BJ (cell line): ENCODE measurements around the gene ELF2. TPM values are rescaled to one million over a fixed set of nuclear protein-coding genes. Genes with fewer than 3 reads are reported as not detected.

Source experiments
- CTCF ChIA-PET: fragments of 350-600 bp; formaldehyde crosslinking; extraction: SDS; loops from one replicate; lab custom pipeline; 2021; ENCODE audit warnings: antibody characterized with exemption, inconsistent platforms; lab: Yijun Ruan, JAX
- POLR2A ChIA-PET: fragments of 300-600 bp; sonication (Branson Sonifier 250); formaldehyde crosslinking; extraction: SDS; loops from one replicate; lab custom pipeline; 2021; ENCODE audit warnings: antibody characterized with exemption; lab: Charles Lee
- DNase-seq: peaks from one replicate; pipeline ENCODE4 v3.0.0-alpha.2; 2011; ENCODE audit warnings: low read depth
- H3K27me3 ChIP-seq: 2 replicates; pipeline ENCODE4 v1.6.0; 2011; ENCODE audit warnings: low read length; ENCODE audit not compliant: control insufficient read depth, insufficient read depth
- H3K36me3 ChIP-seq: 2 replicates; pipeline ENCODE4 v1.5.1; 2011; ENCODE audit warnings: low read length; ENCODE audit not compliant: control insufficient read depth, insufficient read depth
- H3K4me3 ChIP-seq: 2 replicates; pipeline ENCODE4 v1.5.1; 2011; ENCODE audit warnings: low read depth, mild to moderate bottlenecking, control low read depth, low read length
- polyA plus RNA-seq: library from polyadenylated mRNA; depleted of rRNA; stranded (reverse); fragments of >200 nt; gene quantifications from 2 replicates; pipeline ENCODE4 v1.2.3, GENCODE V29; 2011
- TF ChIP-seq, protein P1 (sequence below): IDR thresholded peaks from 2 replicates; pipeline ENCODE4 v1.5.1; 2011; ENCODE audit warnings: low read depth, mild to moderate bottlenecking, control low read depth, inconsistent platforms, low read length, moderate library complexity; ENCODE audit not compliant: insufficient read depth

The ELF2 gene
- polyA plus RNA-seq, 1 experiment, result 23.9 TPM

DNA sequence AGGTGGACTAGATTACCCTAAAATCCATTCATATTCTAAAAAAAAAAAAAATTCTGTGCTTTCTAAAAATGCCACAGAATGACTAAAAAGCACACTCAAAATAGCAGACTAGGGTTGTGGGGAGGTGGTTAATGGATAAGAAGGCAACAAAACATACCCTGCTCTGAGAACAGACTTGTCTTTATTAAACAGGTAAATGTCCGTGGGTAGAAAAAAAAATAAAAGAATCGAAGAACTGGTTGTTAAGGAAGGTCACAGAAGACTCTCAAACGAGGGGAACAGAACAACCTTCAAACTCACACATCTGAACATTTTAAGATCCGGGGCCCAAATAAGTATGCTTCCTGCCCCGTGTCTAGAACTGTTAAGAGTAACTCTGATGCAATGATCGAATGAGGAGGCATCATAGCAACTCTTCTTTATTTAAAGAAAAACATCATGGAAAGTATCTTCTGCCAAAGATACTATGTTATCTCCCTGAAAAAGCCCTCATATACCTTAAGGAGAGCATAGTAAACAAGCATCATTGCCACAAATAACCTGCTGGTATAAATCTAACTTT is 68.4 kb downstream of the ELF2 start:
- CTCF ChIA-PET, result interaction anchor here (3.4 kb wide), 1 partner anchor 10 kb away, joined by 18 read pairs; no protein-coding TSS in a partner anchor
- TF ChIP-seq, protein P1, sequence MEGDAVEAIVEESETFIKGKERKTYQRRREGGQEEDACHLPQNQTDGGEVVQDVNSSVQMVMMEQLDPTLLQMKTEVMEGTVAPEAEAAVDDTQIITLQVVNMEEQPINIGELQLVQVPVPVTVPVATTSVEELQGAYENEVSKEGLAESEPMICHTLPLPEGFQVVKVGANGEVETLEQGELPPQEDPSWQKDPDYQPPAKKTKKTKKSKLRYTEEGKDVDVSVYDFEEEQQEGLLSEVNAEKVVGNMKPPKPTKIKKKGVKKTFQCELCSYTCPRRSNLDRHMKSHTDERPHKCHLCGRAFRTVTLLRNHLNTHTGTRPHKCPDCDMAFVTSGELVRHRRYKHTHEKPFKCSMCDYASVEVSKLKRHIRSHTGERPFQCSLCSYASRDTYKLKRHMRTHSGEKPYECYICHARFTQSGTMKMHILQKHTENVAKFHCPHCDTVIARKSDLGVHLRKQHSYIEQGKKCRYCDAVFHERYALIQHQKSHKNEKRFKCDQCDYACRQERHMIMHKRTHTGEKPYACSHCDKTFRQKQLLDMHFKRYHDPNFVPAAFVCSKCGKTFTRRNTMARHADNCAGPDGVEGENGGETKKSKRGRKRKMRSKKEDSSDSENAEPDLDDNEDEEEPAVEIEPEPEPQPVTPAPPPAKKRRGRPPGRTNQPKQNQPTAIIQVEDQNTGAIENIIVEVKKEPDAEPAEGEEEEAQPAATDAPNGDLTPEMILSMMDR, result no peak
- POLR2A ChIA-PET, result no interaction called here
- H3K4me3 ChIP-seq, result no peak overlapping the region
- no peaks in the 10 kb centered on the region for H3K36me3 ChIP-seq
- DNase-seq, result no peak
- no peaks in the 10 kb centered on the region for H3K27me3 ChIP-seq

DNA sequence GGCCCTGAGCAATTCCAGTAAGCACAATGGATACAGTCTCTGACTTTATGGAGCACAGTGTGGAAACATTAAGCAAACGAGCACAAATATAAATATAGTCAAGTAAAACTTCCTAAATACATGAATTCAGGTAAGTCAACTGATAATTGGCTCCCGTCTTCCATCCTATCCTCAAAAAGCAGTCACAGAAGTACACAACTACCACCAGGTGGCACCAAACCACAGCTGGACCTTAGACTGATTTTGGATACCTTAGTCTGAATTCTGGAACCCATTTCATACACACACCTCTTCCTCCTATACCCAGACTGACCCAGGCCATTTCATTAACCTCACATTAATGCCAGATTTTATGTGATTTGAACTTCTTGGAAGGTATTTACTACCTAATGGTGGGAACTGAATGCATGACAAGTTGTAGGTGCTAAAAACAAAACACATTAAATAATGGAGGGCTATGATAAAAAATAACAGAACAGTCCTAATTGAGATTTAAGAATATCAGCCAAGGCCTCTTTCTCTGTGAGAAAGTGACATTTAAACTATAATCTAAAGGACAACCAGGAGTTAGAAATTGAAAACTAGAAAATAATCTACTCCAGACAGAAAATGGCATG is 77.5 kb downstream of the ELF2 start:
- CTCF ChIA-PET, result interaction anchor here (0.8 to 3.6 kb wide), 14 partner anchors 9 to 432 kb away, joined by 3 to 20 read pairs (median 6); no protein-coding TSS in a partner anchor
- TF ChIP-seq, protein P1, result peak; percentile 84
- Histone ChIP-seq H3K27me3 (no peaks in the 10 kb centered on the region), H3K4me3 (no peak overlapping the region), H3K36me3 (no peaks in the 10 kb centered on the region)
- no peak for DNase-seq
- POLR2A ChIA-PET, result no interaction called here

DNA sequence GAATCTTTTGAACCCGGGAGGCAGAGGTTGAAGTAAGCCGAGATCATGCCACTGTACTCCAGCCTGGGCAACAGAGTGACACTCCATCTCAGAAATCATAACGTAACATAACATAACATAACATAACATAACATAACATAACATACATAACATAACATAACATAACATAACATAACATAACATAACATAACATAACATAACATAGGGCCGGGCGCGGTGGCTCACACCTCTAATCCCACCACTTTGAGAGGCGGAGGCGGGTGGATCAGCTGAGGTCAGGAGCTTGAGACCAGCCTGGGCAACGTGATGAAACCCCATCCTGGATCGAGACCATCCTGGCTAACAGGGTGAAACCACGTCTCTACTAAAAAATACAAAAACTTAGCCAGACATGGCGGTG is 84.7 kb downstream of the ELF2 start:
- TF ChIP-seq, protein P1, result no peak
- Histone ChIP-seq H3K27me3 (no peaks in the 10 kb centered on the region), H3K36me3 (no peaks in the 10 kb centered on the region), H3K4me3 (no peak overlapping the region)
- CTCF ChIA-PET, result no interaction called here
- POLR2A ChIA-PET, result no interaction called here
- DNase-seq, result no peak

DNA sequence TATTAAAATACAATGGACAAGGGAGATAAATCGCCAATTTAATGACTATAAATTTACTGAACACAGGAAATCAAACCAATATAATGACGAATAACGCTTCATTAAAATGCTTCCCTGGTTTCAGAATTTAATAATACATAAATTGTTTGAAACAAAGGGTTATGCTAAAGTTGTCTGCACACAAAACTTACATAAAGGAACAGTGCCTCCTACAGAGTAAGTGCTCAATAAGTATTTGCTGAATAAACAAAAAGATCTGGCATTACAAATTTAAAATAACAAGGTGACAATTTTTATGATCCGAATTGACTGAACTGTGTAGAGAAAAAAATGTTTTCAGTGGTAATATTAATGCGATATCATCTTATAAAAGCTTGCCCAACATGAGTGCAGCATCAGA is 91.9 kb downstream of the ELF2 start:
- no peaks in the 10 kb centered on the region for H3K36me3 ChIP-seq
- TF ChIP-seq, protein P1, result peak; percentile 29; the same call in 1 of the 2 replicates
- CTCF ChIA-PET, result interaction anchor here (1.2 to 3.5 kb wide), 3 partner anchors 14 to 83 kb away, joined by 3 to 18 read pairs (median 9); no protein-coding TSS in a partner anchor
- POLR2A ChIA-PET, result no interaction called here
- peak overlapping the region; percentile 73 for H3K4me3 ChIP-seq
- no peak for DNase-seq
- H3K27me3 ChIP-seq, result no peaks in the 10 kb centered on the region

DNA sequence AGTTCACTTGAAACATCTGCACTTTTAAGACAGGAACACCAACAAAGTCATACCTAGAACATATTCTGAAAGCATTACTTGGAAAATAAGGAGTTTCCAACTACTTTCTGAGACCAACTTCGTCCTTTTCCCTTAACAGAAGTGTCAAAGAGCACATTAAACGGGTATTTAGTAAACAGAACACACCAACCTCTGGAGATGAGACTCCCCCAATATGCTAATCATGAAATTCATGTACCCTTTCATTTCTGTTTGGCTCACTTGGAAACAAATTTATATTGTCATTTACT is 92.3 kb downstream of the ELF2 start:
- POLR2A ChIA-PET, result no interaction called here
- TF ChIP-seq, protein P1, result no peak

More for the DNA sequence above, 92.3 kb downstream of the ELF2 start:
- CTCF ChIA-PET, result interaction anchor here (2.6 kb wide), 1 partner anchor 14 kb away, joined by 9 read pairs; no protein-coding TSS in a partner anchor
- H3K4me3 ChIP-seq, result peak overlapping the region; percentile 73
- no peaks in the 10 kb centered on the region for H3K36me3 ChIP-seq
- DNase-seq, result no peak
- H3K27me3 ChIP-seq, result no peaks in the 10 kb centered on the region
